BE2C (cell line): ENCODE data around the gene HTR3B.

Experiments used
- DNase-seq: peaks from one replicate; pipeline ENCODE4 v3.0.0-alpha.2; 2020
- H3K27me3 ChIP-seq: fragments of 250-450 bp; sonication (Bioruptor Pico); 2 replicates; pipeline ENCODE4 v1.5.1; 2020; ENCODE audit warnings: mild to moderate bottlenecking
- H3K36me3 ChIP-seq: fragments of 250-450 bp; sonication (Bioruptor Pico); 2 replicates; pipeline ENCODE4 v1.5.1; 2020; ENCODE audit warnings: mild to moderate bottlenecking
- H3K4me1 ChIP-seq: fragments of 250-450 bp; sonication (Bioruptor Pico); 2 replicates; pipeline ENCODE4 v1.5.1; 2020
- H3K4me3 ChIP-seq: 2 replicates; pipeline ENCODE4 v1.5.1; 2011; ENCODE audit warnings: low read depth, low read length
- H3K9me3 ChIP-seq: fragments of 250-450 bp; sonication (Bioruptor Pico); 2 replicates; pipeline ENCODE4 v1.5.1; 2020
- CTCF ChIP-seq: IDR thresholded peaks from 2 replicates; pipeline ENCODE4 v1.5.1; 2012; ENCODE audit warnings: mild to moderate bottlenecking, low read depth, low read length

Gene HTR3B

GRCh38 chr11:113977701-113978100 lies 73.1 kb downstream of the HTR3B start:
- H3K9me3 ChIP-seq: no peaks in the 10 kb centered on the region

GRCh38 chr11:113979431-113979830 lies 74.8 kb downstream of the HTR3B start:
- DNase-seq: no peak
- Histone ChIP-seq H3K36me3 (no peaks in the 10 kb centered on the region), H3K4me1 (peaks cover 13% of the 10 kb centered on the region), H3K27me3 (no peaks in the 10 kb centered on the region), H3K4me3 (no peak overlapping the region), H3K9me3 (no peaks in the 10 kb centered on the region)
- no peak for TF ChIP-seq CTCF

More at GRCh38 chr11:113977701-113978100, 73.1 kb downstream of the HTR3B start:
- peaks cover 20% of the 10 kb centered on the region for H3K4me1 ChIP-seq
- no peak for TF ChIP-seq CTCF
- no peaks in the 10 kb centered on the region for H3K27me3 ChIP-seq
- H3K36me3 ChIP-seq: no peaks in the 10 kb centered on the region
- DNase-seq: no peak
- H3K4me3 ChIP-seq: no peak overlapping the region

GRCh38 chr11:113980785-113981184 lies 76.2 kb downstream of the HTR3B start:
- no peaks in the 10 kb centered on the region for H3K27me3 ChIP-seq
- peaks cover 2% of the 10 kb centered on the region; the same call in 1 of the 2 replicates for H3K4me1 ChIP-seq
- no peaks in the 10 kb centered on the region for H3K36me3 ChIP-seq
- DNase-seq: no peak
- no peak overlapping the region for H3K4me3 ChIP-seq
- H3K9me3 ChIP-seq: no peaks in the 10 kb centered on the region
- no peak for TF ChIP-seq CTCF

GRCh38 chr11:113982306-113982705 lies 77.7 kb downstream of the HTR3B start:
- H3K4me1 ChIP-seq: no peaks in the 10 kb centered on the region
- H3K36me3 ChIP-seq: no peaks in the 10 kb centered on the region
- no peak for DNase-seq
- TF ChIP-seq CTCF: no peak
- H3K9me3 ChIP-seq: no peaks in the 10 kb centered on the region
- H3K4me3 ChIP-seq: no peak overlapping the region
- no peaks in the 10 kb centered on the region for H3K27me3 ChIP-seq

- no peaks in the 10 kb centered on the region for H3K36me3 ChIP-seq
- no peak overlapping the region for H3K4me3 ChIP-seq
- TF ChIP-seq CTCF: no peak
- no peaks in the 10 kb centered on the region for H3K9me3 ChIP-seq
- H3K4me1 ChIP-seq: no peaks in the 10 kb centered on the region
- DNase-seq: no peak
- no peaks in the 10 kb centered on the region for H3K27me3 ChIP-seq
These were observed 80.2 kb downstream of the HTR3B start for GRCh38 chr11:113984781-113985180.

- DNase-seq: no peak
- no peak for TF ChIP-seq CTCF
These were observed 81.3 kb downstream of the HTR3B start for GRCh38 chr11:113985906-113986305.

More at GRCh38 chr11:113985906-113986305, 81.3 kb downstream of the HTR3B start:
- no peaks in the 10 kb centered on the region for H3K36me3 ChIP-seq
- H3K4me3 ChIP-seq: no peak overlapping the region
- H3K27me3 ChIP-seq: no peaks in the 10 kb centered on the region
- no peaks in the 10 kb centered on the region for H3K4me1 ChIP-seq
- no peaks in the 10 kb centered on the region for H3K9me3 ChIP-seq
